Neutrophil (primary cell): ENCODE results near the gene CES4A.
"Not testable (repeated sequence)": the region's sequence is repeated elsewhere in the genome, so short reads cannot be mapped to it uniquely, and the experiment has no call there.

ENCODE experiments used
- H3K27ac ChIP-seq: fragments of 200-600 bp; sonication (generic); 2 replicates; pipeline ENCODE4 v1.5.1; 2016; ENCODE audit warnings: mild to moderate bottlenecking, moderate library complexity
- H3K27me3 ChIP-seq: fragments of 200-600 bp; sonication (generic); 2 replicates; pipeline ENCODE4 v1.6.0; 2016; ENCODE audit warnings: mild to moderate bottlenecking
- H3K36me3 ChIP-seq: fragments of 200-600 bp; sonication (generic); 2 replicates; pipeline ENCODE4 v1.5.1; 2017
- H3K4me1 ChIP-seq, 2 experiments: fragments of 200-600 bp in 1 of 2; sonication (generic) in 1 of 2; 1 replicate in 1 of 2; 2 replicates in 1 of 2; pipeline versions ENCODE4 v1.5.1 to v1.6.1; 2013 to 2016; ENCODE audit warnings: low read depth in 1 of 2, low read length in 1 of 2, mild to moderate bottlenecking in 1 of 2, moderate library complexity in 1 of 2; ENCODE audit not compliant: control insufficient read depth in 1 of 2, insufficient read depth in 1 of 2
- H3K4me3 ChIP-seq, 2 experiments: fragments of 200-600 bp in 1 of 2; sonication (generic) in 1 of 2; 1 replicate in 1 of 2; 2 replicates in 1 of 2; pipeline ENCODE4 v1.5.1; 2013 to 2016; ENCODE audit warnings: low read depth in 1 of 2, low read length in 1 of 2, mild to moderate bottlenecking in 1 of 2, moderate library complexity in 1 of 2
- H3K9me3 ChIP-seq: fragments of 200-600 bp; sonication (generic); 2 replicates; pipeline ENCODE4 v1.5.1; 2016
- TF ChIP-seq, protein P1 (sequence below): fragments of 200-600 bp; sonication (generic); IDR thresholded peaks from 2 replicates; pipeline ENCODE4 v1.5.1; 2016; ENCODE audit warnings: antibody characterized with exemption

Gene CES4A

DNA sequence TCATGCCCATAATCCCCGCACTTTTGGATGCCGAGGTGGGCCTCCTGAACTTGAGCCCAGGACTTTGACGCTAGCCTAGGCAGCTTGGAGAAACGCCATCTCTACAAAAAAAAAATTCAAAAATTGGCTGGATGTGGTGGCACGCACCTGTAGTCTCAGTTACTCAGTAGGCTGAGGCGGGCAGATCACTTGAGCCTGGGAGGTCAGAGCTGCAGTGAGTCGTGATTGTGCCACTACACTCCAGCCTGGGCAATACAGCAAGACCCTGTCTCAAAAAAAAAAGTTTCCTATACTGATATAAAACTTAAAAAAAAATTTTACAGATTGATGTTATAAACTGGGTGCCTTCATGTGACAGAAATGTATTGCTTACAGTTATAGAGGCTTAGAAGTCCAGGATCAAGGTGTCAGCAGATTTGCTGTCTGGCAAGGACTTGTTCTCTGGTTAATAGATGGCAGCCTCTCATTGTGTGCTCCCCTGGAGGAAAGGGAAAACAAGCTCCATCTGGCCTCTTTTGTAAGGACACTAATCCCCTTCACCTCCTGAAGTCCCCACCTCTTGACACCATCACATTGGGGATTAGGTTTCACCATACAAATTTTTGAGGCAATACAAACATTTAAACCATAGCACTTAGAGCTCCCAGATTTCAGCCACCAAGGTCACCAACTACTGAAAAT lies 35.8 kb upstream of the CES4A start:
- Histone ChIP-seq H3K9me3 (no peaks in the 10 kb centered on the region), H3K27ac (no peak overlapping the region), H3K36me3 (no peaks in the 10 kb centered on the region), H3K27me3 (peaks cover 65% of the 10 kb centered on the region), H3K4me3 (no peak overlapping the region), H3K4me1 (peaks cover 12 to 14% of the 10 kb centered on the region in 2 experiments)
- TF ChIP-seq, protein P1, sequence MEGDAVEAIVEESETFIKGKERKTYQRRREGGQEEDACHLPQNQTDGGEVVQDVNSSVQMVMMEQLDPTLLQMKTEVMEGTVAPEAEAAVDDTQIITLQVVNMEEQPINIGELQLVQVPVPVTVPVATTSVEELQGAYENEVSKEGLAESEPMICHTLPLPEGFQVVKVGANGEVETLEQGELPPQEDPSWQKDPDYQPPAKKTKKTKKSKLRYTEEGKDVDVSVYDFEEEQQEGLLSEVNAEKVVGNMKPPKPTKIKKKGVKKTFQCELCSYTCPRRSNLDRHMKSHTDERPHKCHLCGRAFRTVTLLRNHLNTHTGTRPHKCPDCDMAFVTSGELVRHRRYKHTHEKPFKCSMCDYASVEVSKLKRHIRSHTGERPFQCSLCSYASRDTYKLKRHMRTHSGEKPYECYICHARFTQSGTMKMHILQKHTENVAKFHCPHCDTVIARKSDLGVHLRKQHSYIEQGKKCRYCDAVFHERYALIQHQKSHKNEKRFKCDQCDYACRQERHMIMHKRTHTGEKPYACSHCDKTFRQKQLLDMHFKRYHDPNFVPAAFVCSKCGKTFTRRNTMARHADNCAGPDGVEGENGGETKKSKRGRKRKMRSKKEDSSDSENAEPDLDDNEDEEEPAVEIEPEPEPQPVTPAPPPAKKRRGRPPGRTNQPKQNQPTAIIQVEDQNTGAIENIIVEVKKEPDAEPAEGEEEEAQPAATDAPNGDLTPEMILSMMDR, result no peak

DNA sequence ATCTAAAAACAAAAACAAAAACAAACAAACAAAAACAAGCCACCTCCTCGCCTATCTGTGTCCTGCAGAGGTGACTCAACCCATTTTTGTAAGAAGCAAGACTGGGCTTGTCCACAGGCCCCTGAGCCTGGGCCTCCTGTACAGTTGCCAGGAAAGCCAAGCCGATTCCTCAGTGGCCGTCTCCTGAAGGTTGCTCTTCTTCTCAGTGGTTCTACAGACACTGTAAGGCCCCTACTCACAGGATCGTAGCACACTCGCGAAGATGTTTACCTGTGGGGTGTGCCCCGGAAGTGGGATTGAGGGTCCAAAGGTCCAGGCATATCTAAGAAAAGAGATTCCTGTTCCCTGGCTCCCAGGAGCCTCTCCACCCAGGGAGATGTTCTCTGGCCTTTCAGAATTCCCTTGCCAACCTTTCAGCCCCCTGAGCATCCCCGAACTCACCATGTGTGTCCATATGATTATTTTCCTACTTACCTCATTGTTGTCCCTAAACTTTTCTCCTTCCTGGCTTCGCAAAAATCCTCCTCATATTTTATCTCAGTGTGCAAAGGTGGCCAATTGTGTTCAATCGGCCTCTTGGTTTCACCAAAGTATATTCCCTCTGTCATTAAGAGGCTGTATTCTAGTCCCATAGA lies 34.8 kb upstream of the CES4A start:
- Histone ChIP-seq H3K4me1 (peaks cover 2 to 4% of the 10 kb centered on the region in 2 experiments), H3K36me3 (no peaks in the 10 kb centered on the region), H3K27me3 (peaks cover 55% of the 10 kb centered on the region), H3K4me3 (no peak overlapping the region), H3K9me3 (no peaks in the 10 kb centered on the region), H3K27ac (no peak overlapping the region)
- TF ChIP-seq, protein P1, result no peak

DNA sequence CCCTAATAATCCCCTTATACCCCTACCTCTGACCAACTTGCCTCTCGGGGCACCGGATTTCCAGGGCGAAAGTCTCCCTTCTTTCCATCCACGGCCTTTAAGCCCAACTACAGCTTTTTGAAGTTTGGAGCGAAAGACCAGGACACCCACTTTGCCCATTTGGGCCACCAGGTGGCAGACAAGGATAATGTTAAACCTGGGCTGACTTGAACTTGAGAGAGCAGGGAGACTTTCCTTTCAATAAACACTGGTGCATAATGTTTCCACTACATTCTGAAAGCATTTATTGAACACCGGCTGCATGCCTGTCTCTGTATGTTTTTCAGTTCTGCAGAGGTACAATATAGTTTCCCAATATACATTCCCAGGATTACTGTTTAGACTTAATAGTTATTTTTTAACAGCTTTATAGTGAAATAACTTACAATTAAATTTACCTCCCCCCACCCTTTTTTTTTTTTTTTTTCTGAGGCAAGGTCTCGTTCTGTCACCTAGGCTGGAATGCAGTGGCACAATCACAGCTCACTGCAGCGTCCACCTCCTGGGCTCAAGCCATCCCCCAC lies 34.2 kb upstream of the CES4A start:
- Histone ChIP-seq H3K4me1 (peaks cover 3 to 5% of the 10 kb centered on the region in 2 experiments), H3K36me3 (no peaks in the 10 kb centered on the region), H3K9me3 (no peaks in the 10 kb centered on the region), H3K4me3 (no peak overlapping the region), H3K27ac (no peak overlapping the region), H3K27me3 (peaks cover 49% of the 10 kb centered on the region)
- TF ChIP-seq, protein P1, result peak; percentile 40

DNA sequence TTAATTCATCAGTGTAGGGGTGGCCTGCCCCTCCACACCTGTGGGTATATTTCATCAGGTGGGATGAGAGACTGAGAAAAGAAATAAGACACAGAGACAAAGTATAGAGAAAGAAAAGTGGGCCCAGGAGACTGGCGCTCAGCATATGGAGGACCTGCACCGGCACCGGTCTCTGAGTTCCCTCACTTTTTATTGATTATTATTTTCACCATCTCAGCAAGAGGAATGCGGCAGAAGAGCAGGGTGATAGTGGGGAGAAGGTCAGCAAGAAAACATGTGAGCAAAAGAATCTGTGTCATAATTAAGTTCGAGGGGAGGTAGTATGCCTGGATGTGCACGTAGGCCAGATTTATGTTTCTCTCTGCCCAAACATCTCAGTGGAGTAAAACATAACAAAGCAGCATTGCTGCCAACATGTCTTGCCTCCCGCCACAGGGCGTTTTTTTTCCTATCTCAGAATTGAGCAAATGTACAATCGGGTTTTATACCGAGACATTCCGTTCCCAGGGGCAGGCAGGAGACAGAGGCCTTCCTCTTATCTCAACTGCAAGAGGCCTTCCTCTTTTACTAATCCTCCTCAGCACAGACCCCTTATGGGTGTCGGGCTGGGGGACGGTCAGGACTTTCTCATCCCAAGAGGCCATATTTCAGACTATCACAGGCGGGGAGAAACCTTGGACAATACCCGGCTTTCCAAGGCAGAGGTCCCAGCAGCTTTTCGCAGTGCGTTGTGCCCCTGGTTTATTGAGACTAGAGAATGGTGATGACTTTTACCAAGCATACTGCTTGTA lies 32.8 kb upstream of the CES4A start:
- peaks cover 17 to 19% of the 10 kb centered on the region in 2 experiments for H3K4me1 ChIP-seq
- not testable (repeated sequence) for H3K36me3 ChIP-seq, H3K4me3 ChIP-seq

DNA sequence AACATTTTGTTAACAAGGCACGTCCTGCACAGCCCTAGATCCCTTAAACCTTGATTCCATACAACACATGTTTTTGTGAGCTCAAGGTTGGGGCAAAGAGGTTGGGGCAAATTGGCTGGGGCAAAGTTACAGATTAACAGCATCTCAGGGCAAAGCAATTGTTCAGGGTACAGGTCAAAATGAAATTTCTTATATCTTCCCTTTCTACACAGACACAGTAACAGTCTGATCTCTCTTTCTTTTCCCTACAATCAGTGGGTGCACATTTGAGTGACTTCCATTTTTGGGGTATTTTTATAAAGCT lies 32.3 kb upstream of the CES4A start:
- Histone ChIP-seq H3K27me3 (peaks cover 30% of the 10 kb centered on the region), H3K4me1 (peaks cover 22 to 24% of the 10 kb centered on the region in 2 experiments)
- H3K36me3 ChIP-seq, H3K27ac ChIP-seq, H3K9me3 ChIP-seq, H3K4me3 ChIP-seq: not testable (repeated sequence)

More for the DNA sequence above, 32.8 kb upstream of the CES4A start:
- not testable (repeated sequence) for H3K9me3 ChIP-seq, H3K27ac ChIP-seq
- H3K27me3 ChIP-seq, result peaks cover 35% of the 10 kb centered on the region

DNA sequence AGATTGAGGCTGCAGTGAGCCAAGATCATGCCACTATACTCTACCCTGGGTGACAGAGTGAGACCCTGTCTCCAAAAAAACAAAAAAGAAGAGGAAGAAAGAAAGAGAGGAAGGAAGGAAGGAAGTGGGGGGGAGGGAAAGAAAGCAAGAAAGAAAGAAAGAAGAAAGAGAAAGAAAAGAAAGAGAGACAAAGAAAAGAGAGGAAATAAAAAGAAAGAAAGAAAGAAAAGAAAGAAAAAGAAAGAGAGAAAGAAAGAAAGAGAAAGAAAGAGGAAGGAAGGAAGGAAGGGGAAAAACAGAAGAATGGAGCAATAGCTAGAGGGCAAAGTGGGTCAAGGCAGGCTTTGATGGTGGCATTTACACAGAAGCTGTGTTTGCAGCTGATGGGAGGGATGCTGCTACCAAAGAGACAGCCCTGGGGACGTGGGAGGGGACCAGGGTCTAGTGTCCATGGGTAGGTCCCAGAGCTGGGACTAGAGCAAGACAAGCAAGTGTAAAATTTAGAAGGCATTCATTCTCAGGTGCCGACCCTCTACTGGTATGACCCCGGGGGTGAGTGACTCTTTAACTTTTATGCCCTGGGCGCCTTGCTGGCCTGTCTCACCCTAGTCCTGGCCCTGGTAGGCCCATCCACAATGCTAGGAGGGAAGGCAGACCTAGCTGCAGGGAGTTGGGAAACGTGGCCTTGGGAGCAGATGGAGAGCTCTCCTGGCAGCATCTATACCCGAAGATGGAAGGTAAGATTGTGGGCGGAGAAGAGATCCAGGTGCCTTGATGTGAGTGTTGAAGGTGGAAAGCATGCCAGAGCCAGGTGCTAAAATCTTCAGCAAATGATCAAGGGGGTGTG lies 29.3 kb upstream of the CES4A start:
- Histone ChIP-seq H3K27ac (peak overlapping the region; percentile 49), H3K4me1 (peaks cover 25% of the 10 kb centered on the region in 2 experiments)
- TF ChIP-seq, protein P1, result no peak

More for the DNA sequence above, 29.3 kb upstream of the CES4A start:
- Histone ChIP-seq H3K4me3 (peak overlapping the region in 1 of 2 experiments; percentile 16), H3K27me3 (no peaks in the 10 kb centered on the region), H3K9me3 (no peaks in the 10 kb centered on the region), H3K36me3 (no peaks in the 10 kb centered on the region)
